ENCODE measurements around the gene AFP.
"Not testable (repeated sequence)": the region's sequence is repeated elsewhere in the genome, so short reads cannot be mapped to it uniquely, and the experiment has no call there.

DNA sequence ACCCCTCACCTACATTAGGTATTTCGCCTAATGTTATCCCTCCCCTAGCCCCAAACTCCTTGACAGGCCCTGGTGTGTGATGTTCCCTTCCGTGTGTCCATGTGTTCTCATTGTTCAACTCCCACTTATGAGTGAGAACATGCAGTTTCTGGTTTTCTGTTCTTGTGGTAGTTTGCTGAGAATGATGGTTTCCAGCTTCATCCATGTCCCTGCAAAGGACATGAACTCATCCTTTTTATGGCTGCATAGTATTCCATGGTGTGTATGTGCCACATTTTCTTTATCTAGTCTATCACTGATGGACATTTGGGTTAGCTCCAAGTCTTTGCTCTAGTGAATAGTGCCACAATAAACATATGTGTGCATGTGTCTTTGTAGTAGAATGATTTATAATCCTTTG lies 46.4 kb upstream of the AFP start:
- not testable (repeated sequence) for TF ChIP-seq SMC3 (IDR thresholded peaks at IDR 0.05; ENCODE audit: low read depth, low read length); POLR2A (IDR thresholded peaks at IDR 0.05; ENCODE audit: low read depth, low read length); RAD21 (IDR thresholded peaks at IDR 0.05; ENCODE audit: low read length); NFE2L2 (IDR thresholded peaks at IDR 0.05; ENCODE audit: low read depth, low read length); MAFK (IDR thresholded peaks at IDR 0.05; ENCODE audit: low read depth, low read length); MXI1 (IDR thresholded peaks at IDR 0.05; ENCODE audit: borderline replicate concordance, low read depth, low read length); MAZ (IDR thresholded peaks at IDR 0.05; ENCODE audit: borderline replicate concordance, low read depth, low read length); BHLHE40 (IDR thresholded peaks at IDR 0.05; ENCODE audit: low read depth, low read length); RFX5 (IDR thresholded peaks at IDR 0.05; ENCODE audit: low read depth, low read length); RCOR1 (IDR thresholded peaks at IDR 0.05; ENCODE audit: insufficient replicate concordance, low read length); CEBPB (IDR thresholded peaks at IDR 0.05; ENCODE audit: low read depth, low read length); FOS (IDR thresholded peaks at IDR 0.05; ENCODE audit: low read depth, low read length)
- TF ChIP-seq, protein P1, sequence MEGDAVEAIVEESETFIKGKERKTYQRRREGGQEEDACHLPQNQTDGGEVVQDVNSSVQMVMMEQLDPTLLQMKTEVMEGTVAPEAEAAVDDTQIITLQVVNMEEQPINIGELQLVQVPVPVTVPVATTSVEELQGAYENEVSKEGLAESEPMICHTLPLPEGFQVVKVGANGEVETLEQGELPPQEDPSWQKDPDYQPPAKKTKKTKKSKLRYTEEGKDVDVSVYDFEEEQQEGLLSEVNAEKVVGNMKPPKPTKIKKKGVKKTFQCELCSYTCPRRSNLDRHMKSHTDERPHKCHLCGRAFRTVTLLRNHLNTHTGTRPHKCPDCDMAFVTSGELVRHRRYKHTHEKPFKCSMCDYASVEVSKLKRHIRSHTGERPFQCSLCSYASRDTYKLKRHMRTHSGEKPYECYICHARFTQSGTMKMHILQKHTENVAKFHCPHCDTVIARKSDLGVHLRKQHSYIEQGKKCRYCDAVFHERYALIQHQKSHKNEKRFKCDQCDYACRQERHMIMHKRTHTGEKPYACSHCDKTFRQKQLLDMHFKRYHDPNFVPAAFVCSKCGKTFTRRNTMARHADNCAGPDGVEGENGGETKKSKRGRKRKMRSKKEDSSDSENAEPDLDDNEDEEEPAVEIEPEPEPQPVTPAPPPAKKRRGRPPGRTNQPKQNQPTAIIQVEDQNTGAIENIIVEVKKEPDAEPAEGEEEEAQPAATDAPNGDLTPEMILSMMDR (conservative IDR thresholded peaks at IDR 0.05; ENCODE audit: low read depth, low read length), result not testable (repeated sequence)
- TF ChIP-seq, protein P2, sequence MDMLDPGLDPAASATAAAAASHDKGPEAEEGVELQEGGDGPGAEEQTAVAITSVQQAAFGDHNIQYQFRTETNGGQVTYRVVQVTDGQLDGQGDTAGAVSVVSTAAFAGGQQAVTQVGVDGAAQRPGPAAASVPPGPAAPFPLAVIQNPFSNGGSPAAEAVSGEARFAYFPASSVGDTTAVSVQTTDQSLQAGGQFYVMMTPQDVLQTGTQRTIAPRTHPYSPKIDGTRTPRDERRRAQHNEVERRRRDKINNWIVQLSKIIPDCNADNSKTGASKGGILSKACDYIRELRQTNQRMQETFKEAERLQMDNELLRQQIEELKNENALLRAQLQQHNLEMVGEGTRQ (IDR thresholded peaks at IDR 0.05; ENCODE audit: low read depth, low read length), result not testable (repeated sequence)
